NOMO-1 treated with DMSO at 0.1 percent for 48 hours (cell line): ENCODE data around the gene PFKFB2.

Source experiments
- DNase-seq: peaks from one replicate; lab custom pipeline; 2025; ENCODE audit not compliant: unreplicated experiment; lab: John Stamatoyannopoulos, UW

The PFKFB2 gene

DNA sequence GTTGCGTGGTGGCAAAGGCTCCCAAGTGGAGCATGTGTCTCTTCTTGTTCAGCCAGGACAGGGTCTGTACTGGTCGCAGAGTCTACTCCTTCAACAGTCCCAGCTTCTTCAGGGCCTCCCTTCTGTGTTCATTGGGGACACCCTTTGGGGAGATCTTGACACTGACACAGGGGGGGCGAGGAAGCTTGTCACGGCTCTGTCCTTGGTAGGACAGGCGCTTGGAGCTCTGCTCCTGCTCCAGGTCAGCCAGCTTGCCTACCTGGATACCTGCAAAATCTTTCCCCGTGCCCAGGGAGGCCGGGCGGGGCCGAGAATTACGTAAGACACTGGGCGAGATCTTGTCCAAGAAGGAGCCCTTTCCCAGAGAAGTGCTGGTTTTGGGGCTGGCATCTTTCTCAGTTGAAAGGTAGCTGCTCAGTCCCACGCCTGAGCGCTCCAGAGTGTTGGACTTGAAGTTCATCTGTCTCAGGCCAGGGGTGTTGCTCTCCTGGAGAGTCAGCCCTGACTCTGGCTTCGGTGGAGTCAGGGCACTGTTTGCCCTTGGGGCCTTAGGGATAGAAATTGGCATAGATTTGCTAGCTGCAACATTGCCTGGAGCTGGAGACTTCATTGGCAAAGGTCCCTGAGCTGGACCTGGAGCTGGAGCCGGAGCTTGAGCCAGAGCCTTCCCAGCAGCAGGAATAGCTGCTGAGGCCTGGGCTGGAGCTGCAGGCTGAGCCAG lies 31.0 kb upstream of the PFKFB2 start:
- DNase-seq: no peak

DNA sequence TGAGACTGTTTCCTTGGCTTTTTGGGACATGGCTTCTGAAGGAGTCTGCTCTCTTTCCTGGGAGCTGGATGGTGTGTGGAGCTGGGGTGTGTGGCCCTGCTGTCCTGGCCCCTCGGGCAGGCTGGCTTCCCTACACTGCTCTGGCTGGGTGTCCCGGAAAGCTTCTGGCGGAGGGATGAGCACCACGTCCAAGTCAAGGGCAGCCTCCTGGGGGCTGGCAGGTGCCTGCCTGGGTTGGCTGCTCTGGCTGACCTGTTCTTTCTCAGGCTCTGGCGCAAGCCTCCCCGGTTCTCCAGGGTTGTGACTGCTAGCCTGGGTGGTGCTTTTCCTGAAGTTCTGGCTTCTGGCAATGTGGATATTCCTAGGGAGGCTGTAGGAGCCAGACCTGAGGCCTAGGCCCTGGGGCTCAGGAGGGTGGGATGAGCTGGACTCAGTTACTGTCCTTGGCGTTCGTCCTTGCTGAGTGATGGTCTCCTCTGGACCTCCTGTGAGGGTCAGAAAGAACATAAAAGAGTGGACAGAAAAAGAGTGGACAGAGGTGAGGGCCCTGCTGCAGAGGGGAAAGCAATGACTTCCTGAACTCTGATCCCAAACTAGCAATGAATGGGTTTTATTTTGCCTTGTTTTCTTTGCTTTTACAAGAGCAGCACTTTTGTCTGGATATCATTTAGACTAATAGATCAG lies 29.9 kb upstream of the PFKFB2 start:
- no peak for DNase-seq

DNA sequence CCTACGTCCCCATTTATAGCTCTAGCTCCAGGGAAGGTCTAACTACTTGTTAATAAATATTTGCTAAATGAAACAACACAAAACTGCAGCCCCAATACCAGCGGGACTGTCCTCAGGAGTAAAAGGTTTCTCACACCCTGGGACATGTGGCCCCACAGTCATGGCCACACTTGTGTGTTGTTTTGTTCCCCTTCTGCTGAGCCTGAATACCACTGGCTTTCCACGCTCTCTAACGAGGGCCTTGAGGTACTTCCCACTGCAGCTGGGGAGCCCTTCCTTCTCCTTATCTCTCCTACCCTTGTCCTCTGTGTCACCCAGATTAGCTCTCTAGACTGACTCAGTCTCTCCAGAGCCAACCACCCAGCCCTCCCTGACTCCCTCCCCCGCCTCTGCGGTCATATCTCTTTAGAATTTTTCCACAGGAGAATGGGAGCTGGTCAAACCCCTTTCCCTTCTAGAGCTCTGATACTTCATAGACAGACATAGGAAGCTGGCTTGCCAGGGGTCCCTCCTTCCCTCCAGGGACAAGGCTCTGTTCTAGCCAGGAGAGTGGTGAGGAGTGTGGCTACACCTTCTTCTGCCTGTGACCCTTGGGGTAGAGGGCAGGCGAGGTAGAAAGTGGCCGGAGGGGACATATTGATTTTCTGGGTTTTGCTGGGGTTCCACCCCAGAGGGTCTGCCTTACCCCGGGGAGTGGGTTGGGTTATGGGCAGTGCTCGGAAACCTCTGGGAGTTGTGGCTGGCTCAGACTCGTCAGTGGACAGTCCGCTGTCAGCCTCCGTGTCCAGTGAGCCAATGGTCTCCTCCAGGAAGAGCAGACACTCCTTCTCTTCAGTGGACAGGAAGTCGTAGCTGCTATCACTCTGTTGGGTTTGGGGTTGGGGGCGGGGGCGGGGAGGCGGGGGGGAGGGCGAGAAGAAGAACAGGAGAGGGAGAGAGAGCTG lies 28.6 kb upstream of the PFKFB2 start:
- DNase-seq: no peak

DNA sequence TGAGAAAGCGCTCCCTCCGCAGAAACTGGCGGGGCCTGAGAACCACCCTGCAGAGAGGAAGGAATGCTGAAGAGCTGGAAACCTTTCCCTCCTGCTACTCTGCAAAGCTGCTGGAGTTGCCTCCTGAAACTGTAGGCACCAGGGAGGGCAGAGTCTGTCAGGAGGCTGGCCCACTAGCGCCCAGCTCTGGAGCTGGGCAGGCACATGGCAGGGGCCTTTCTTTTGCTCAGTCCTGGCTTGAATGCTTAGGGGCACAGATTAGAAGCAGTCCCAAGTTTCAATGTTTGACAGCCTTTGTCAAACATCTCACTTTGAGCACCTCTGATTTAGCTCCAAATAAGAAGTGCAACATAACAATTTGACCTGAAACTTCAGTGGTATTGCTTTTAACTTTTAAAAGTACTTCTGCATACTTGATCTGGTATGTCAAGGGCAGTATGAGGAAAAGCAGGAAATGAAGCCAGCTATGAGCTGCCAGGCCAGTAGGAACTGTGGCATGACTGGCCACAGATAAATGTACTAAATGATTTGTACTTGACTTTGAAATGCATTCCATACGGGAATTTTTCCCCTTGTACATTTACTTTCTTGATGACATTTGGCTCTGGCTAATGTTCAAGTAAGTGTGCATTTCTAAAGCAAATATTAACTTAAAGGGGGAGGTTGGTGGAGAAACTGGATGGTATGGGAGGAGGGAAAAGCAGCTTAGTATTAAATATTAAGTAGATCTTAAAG lies 27.8 kb upstream of the PFKFB2 start:
- DNase-seq: peak; percentile 33

DNA sequence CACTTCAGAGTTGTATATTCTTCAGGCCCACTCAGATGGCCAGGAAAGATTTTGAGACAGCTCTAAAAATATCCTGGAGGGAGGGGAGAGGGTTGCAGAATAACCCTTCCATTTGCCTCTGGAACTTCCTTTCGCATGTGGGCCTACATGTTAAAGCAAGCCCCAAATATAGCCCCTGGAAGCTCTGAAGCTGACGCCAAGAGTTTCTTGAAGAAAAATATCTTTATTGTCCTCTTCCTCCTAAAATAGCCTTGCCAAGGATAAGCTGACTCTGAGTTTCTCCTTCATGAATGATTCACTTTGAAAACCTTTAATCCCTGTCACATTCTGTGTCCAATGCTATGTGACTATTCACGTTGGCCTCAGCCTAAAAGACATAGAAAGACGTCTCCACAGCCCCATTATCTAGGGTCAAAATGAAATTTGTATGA lies 27.0 kb upstream of the PFKFB2 start:
- DNase-seq: no peak

DNA sequence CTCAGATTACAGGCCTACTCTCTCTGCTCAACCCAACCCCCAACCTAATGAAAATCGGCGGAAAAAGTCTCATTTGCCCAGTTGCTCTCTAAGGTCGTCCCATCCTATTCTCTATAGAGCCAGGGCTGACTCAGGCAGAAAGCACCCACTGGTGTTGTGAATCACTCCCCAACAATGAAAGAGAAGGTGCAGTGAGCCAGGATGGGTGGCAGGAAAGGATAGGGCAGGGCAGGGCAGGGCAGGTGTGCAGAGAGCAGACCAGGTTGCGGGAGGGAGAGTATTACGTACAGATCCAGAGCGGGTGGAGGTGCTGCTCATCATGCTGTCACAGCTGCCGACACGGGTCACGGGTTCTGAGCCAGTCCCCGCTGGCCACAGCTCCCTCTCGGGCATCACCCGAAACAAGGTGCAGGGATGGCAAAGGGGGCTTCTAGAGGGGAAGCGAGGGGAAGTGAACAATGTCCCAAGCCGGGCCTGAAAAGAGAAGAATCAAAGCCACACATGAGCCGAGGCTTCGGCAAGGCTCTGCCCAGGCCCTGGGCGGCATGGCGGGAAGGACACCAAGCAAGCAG lies 25.8 kb upstream of the PFKFB2 start:
- DNase-seq: no peak

DNA sequence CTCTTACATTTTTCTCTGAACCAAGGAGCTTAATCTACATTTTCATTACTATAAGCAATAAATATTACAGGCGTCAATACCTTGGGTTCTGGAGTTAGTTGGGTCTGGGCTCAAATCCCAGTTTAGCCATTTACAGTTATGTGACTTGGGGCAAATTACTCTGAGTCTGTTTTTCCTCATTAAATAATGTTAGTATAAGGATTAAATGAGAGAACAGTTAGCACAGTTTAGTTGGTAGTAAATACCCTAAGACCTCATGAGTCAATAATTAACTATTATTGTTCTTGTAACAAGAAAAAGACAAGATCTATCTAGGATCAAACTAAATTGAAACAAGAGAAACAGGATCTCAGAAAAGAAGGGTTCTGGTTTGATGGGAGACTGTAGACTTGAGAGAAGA lies 25.2 kb upstream of the PFKFB2 start:
- DNase-seq: no peak

DNA sequence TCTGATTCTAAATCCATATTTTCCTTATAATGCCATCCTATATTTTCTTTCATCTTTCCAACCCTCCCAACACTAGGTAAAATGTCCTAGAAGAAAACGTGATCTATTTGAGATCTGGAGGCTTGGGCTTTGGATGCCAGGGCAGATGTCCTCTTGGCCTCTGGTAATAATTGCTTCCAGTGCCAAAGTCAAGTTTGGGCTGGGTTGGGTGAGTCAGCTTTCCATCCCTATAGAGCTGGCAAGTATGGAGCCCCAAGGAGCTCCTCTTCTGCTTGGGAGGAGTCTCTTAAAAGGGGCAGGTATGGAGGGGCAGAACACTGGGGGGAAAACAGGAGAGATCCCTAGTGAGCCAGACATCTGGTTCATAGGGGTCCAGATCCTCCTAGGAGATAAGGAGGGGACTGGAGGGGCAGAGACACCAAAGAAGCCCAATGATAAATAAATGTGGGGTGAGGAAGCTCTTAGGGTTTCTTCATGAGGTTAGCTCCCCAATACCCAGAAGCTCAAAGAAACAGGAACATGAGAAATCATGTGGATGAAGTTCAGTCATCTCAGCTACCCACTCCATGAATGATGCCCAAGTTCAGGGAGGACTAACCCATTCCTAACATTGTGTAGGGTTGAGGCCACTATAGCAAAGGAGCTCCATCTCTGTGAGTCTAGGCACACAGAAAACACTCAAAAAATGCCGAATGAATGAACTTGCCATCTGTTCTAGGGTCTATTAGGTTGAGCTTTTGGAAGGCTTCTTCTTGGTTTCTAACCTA lies 24.0 kb upstream of the PFKFB2 start:
- no peak for DNase-seq

DNA sequence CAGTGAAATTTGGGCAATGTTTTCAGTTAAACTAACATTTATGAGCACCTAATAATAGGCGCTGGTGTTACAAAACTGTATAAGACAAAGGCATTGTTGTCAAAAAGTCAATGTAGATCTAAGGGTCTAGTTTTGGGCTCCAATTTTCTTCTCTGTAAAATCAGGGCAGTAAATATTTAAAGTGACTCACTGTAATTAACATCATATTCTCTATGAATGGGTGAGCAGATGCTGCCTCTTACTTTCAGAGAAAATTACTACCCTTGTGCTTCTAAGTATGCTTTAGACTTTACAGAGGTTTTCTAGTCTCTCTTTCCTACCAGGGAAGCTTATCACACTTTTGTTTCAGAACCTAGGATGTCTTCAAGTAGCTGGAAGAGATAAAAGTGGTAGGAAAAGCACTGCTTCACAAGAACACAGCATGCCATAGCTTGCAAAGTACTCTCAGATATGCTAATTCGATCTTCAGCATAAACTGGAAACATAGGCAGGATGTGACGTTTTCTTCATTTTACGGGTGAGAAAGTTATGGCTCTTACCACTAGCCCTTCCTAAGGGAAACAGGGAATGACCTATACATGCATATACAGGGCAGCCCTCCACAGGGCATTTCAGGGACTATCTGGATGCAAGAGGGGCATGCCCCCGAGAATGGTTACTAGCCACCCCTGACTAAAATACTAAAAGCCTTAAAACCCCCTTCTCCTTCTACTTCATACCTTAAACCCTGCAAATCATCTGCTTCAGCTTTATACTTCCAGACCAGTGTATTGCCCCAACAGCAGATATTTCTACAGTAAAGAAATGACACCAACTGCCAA lies 23.2 kb upstream of the PFKFB2 start:
- no peak for DNase-seq

DNA sequence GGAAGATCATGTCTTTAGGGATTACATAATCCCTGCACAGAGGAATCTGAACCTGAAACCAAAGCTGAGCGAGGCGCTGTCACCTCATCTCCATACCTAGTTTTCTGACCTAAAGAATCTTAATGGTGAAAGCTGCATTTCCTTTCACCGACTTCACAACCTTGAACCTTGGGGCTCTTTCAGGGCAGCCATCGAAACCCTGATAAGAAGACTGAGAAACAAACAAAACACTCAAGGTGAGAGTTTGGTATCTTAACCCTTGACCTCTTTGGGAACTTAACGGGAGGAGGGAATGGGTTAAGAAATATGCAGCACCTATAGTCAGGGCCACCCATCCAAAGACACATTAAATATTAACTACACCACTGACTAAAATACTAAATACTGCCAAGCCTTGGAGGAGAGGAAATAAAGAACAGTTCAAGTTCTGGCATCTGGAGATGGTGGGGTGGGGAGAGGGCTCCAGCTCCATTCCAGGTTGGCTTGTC lies 22.5 kb upstream of the PFKFB2 start:
- no peak for DNase-seq

DNA sequence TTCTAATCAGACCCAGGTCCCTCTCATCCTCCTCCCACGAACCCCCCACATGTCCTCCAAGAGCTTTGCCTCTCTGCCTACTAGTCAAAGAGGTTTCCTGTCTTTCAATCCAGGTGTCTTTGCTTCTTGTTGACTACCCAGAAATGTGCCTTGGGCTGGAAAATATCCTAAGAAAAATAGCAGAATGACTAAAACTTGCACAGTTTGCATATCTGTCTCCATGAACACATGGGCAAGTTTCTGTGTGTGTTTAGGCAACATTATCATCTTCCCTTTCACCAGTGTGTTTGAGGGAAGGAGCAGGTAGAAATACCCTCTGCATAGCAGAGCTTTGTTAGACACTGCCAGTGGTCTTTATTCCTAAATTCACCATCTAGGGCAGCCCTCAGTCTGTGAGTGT lies 22.1 kb upstream of the PFKFB2 start:
- no peak for DNase-seq

DNA sequence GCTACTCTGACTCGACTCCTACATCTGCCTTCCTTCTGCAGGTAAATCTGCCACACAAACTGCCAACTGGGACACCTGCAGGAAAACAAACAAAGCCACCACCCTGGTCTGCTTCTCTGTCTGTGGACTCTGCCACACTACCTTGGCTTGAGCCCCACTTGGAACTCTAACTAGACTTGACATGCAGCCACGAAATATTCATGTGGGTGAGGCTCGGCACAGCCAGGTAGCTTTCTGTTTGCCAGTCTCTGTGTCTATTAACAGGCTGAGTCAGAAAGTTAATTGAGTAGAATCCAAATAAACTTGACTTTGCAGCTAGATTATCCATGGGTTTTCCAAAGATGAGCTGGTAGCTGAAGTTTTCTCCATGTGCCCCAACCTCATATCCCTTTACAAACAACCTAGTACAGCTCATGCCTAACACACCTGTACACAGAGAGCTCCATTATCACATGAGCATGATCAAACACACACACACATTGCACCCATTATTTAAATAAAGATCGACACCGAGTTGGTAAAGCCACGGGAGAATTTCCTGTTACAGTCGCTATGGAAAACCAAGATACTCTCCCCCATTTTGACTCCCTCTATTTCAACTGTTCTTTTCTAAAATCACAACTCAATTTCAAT lies 21.3 kb upstream of the PFKFB2 start:
- DNase-seq: no peak

DNA sequence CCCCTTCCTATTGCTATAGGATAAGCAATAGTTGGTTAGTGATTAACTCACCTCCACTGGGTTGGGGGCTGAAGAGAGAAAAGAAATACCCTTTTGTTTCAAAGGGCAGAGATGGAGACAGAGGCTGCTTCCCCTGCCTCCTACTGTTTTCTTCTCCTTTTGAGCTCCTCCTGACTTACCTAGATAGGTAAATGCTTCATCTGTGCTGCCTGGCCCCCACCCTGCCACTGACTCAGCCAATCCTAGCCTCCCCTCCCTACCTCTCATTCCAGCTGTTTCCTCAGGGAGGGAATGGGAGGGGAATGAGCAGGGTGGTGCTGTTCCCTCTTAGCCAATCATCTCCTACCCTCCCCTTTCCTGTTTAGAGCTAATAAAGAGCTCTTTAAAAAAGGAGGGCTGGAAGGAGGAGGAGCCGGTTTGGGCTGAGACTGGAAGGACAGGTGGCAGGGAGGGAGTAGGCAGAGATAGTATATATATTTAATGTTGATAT lies 20.5 kb upstream of the PFKFB2 start, which contains the start of gene C1orf116:
C1orf116 (minus strand) TSS at position 229 of the 490 bp plus-strand sequence. CDS start 5,158 bp downstream, outside the sequence.
- DNase-seq: no peak

DNA sequence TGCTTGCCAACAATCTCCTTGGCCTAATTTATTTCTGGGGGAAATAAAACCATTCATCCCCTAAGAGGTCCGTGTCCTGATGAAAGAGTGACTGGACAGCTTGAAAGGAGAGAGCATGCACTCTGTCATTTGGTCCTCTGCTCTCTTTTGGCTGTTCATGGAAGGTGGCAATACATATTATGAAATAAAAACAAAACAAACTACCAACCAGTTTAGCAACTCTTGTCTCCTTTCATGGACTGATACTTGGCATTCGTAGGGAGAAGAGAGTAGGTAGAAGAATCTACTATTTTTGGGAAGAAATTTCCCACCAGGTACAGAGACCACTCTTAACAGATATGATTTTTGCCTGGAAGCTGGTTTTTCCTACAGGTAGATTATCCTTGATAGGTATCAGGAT lies 19.8 kb upstream of the PFKFB2 start:
- DNase-seq: no peak

DNA sequence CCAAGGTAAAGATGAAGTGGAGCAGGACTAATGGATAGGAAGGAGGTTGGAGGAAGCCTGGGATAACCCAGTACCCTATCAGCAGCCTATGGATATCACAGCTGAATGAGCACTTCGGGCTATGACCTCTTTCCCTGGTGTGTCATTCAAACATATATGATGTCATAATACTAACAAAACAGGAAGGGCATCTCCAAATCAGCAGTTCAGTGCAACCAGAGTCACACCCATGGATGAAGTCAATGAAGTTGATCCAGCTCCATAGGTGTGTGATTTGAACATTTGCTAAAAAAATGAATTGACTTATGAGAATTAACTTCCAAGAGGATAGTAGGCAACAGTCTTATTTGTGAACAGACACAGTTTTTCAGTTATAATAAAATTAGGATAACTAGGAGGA lies 18.9 kb upstream of the PFKFB2 start:
- no peak for DNase-seq

DNA sequence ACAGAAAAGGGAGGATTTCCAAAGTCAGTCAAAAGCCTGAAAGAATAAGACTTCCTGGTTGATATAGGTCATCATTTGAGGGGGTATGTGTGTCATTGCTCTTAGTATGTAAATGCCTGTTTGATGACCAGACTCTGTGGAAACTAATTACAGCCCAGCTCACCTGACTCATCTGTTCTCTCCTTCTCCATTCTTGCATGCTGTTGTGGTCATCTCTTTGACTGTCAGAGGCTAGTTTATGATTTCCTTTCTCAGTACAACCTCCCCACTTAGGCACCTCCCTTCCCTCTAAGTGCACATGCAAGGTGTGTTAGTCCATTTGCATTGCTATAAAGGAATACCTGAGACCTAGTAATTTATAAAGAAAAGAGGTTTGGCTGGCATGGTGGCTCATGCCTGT lies 18.1 kb upstream of the PFKFB2 start:
- peak; percentile 14 for DNase-seq

DNA sequence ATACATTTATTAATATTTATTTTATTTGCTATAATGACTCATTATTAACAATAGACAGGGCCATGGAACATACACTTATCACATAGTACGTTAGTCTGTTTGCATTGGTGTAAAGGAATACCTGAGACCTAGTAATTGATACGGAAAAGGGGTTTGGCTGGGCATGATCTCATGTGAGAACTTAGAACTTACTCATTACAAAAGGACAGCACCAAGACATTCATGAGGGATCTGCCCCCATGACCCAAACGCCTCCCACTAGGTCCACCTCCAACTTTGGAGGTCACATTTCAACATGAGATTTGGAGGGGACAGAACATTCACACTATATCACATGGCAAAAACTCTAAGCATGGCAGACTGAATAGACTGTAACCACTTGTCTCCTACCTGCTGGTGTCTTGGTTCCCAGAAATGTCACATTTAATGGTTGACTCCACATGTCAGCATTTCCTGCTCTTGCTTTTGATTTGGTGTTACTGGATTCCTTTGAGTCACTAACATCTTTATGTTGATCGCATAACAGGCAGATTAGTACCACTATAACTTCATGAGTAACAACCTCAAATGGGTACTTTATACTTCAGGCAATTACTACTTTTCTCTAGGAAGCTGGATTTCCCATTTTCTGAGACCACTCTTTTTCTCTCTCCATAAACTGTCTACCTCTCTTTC lies 17.1 kb upstream of the PFKFB2 start:
- no peak for DNase-seq

DNA sequence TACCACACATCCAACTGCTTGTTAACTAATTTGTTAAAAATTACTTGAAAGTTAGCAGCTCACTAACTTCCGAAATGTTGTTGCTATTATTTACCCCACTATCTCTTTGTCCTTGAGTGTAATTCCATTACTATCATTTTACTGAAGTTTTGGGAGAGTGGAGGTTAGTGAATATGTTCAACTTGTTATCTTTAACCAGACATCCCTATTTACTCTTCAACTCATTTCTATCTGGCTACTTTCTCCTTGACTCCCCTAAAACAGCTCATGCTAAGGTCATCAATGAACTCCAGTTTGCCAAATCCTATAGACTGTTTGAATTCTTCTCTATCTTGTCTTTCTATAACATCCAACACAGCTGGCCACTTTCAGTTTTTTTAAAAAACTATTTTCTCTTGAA lies 16.2 kb upstream of the PFKFB2 start:
- no peak for DNase-seq
